Inflammatory macrophage treated with lipopolysaccharide for 4 hours (primary cell): Measurements from ENCODE around the gene BGN.

Experiments used
- DNase-seq: peaks from one replicate; pipeline ENCODE4 v3.0.0-alpha.2; 2020

The BGN gene

DNA sequence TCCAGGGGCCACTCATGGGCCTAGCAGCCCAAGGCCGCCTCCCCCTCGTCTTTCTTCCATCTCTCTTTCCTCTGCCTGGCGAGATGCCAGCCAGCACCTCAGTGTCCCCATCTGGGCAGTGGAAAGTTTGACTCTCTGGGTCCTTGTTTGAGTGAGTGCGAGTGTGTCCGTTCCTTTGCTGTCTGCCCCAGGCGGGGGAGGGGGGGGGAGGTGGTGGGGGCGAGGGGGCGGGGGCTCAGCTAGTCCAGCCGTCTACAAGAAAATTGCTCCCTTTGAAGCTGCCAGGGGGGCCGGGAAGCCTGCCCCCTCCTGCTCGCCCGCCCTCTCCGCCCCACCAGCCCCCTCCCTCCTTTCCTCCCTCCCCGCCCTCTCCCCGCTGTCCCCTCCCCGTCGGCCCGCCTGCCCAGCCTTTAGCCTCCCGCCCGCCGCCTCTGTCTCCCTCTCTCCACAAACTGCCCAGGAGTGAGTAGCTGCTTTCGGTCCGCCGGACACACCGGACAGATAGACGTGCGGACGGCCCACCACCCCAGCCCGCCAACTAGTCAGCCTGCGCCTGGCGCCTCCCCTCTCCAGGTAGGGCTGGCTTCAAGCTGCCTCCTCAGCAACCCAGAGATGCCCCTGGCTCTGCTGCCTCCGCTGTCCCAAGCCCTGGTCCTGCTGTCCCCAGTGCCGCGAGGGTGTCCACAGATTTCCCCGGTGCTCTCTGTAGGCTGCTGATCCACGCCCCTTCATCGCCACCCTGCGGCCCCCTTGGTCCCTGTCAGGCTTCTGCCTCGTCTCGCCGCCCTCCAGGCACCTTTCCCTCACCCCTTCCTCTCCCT, at the start of gene BGN:
TSS of gene BGN (plus strand) at position 440 of the 821 bp plus-strand sequence. CDS start 9,652 bp downstream, outside the sequence.
- no peak for DNase-seq

- DNase-seq, result no peak
Observed at GRCh38 chrX:153445106-153445855, 49.5 kb upstream of the BGN start.

DNA sequence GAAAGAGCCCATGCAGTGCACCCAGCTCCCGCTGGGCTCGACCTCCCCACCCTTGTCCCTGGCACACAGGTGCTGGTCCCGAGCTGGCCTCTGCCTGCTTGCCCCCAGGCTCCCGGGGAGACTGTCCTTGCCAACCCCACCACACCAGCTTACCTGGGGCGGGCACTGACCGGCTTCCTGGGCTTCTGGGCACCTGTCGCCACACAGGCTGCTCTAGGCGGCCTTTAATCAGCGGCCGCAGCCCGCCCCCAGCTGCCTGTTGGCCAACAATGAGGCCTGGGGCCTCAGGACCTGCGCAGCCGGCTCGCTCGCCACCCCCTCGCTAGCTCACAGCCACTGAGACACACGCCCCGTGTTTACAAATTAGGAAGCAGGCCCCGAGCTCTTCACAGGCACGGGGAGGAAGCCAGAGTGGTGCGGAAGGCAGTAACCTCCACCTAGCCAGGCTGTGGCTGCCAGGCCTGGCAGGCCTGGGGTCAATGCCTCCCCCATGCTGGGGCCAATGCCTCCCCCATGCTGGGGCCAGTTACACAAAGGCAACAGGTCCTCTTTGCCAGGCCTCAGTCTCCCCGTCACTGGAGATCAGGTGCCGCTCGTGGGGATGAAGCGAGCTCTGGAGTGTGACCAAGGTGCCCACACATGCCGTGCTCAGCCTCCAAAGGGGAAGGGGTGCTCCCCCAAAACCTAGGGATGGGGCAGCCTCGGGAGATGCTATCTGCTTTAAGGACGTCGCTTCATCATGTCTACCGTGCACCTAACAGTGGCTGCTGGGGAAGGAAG, 48.7 kb upstream of the BGN start, which contains the start of gene TREX2:
TSS of gene TREX2 (minus strand) at position 201 of the 780 bp plus-strand sequence. CDS start 626 bp downstream, outside the sequence.
- no peak for DNase-seq

DNA sequence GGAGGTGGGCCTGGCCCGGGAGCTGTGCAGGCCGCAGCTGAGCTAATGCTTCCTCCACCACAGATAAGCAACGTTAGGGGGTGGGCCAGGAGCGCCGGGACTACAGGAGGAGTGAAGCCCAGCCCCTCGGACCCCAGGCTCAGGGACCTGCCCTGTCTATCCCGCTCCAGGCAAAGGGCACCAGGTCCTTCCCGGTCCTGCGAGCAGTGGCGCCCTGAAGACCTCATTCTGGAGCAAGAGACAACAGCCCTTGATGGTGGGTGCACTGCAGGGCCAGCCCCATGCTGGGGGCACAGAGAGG, 48.2 kb upstream of the BGN start:
- DNase-seq, result no peak

DNA sequence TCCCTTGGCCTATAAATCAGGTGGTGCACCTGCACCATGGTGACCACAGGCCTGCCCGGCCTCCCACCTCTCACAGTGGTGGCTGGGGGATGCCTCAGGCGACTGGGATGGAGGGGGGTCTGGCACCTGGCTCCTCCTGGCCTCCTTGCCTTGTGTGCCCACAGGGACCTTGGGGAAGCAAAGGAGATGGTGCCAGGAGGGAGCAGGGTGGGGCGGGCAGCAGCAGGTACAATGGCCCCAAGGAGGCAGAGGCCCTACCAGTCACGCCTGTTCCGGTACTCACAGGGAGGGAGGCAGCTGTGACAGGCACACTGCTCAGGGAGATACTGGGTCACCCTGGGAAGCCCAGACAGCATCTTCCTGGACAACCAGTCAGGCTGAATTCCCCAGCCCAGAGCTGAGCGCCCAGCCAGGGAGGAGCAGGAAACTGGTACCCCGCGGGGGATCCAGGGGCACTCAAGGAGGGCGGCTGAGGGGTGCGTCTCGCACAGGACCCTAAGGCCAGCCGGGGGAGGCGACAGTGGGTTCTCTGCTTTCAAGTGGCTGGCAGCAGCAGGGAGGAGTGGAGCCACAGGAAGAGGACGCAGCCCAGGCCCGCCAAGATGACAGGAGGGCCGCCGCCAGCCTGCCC, 47.7 kb upstream of the BGN start:
- no peak for DNase-seq

- no peak for DNase-seq
Observed at GRCh38 chrX:153447581-153447960, 47.2 kb upstream of the BGN start.

DNA sequence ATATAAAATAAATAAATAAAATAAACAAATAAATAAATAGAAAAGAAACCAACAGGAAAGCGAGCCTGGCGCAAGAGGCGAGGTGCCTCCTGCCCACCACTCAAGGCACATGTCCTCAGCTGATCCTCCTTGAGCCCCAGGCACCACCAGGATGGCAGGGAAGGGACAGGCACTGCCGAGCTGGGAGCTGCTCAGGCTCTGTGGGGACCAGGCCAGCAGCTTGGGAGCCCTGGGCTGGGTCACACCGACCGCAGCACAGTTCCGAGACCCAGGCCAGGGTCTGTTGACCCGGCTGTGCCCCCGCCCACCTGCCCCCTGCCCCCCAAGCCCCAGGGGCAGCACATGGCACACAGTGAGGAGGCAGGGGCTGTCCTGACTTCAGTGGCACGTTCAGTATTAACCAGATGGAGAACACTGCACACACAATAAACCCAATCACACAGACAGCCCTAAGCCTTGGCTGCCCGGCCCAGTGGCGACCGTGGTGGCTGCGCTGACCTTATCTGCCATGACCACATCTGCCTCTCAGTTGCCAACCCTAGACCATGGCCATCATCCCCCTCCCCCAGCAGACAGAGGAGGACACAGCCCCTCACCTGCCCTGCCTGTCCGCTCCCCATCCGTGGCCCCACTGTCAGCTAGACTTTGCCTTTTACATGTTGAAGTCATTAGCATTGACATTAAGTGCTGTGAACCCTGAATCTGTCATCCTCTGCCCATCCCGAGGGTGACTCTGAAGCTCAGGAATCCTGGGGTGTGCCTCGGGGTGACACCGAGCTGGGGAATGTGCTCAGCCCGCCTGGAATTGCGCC, 46.0 kb upstream of the BGN start:
- DNase-seq, result no peak

DNA sequence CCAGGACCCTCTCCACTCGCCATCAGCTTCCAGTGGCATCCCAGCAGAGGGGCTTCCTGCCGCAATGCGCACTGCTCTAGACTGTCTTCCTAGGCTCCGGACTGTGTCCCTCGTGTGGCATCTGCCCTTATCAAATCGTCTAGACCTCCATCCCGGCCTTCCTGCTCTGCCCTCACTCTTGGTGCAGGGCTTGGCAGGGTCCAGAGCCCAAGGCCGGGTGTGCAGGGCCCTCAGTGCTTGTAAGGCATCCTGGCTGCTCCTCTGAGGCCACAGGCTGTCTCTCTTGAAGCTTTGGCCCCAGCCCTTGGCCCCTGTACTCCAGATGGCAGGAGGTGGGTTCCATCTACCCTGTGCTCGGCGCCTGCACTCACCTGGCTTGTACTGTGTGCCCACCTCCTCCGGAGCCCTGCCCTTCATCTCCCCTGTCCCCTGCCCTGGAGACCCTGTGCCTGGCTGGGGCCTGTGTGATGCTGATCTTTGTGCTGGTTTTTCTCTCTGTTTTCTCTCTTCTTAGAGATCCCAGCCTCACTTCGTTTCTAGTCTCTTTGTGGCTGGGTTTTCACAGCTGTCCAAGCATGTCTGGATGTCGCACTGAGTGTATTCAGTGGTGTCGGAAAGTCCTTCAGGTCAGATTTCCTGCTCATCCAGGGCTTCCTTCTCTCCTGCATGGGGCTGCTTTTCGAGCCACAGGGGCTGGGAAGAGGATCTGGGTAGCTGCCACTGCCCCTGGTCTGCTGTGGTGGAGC, 45.2 kb upstream of the BGN start:
- DNase-seq, result no peak

GRCh38 chrX:153450114-153450948, 44.4 kb upstream of the BGN start:
- DNase-seq, result no peak

DNA sequence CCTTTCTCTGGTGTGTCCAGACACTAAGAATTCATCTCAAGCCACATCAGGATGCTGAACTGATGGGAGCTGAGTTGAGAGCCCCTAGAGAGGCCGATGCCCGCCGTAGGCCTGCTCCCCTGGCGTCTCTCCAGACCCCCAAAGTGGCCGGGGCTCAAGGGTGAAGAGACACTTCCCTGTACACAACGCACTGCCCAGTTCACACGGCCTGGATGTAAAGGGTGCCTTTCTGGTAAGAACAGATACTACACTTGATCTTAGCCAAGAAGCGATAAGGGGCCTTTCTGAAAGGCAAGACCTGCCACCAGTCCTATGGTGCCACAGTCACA, 43.9 kb upstream of the BGN start:
- no peak for DNase-seq

GRCh38 chrX:153454901-153455550, 39.8 kb upstream of the BGN start:
- DNase-seq, result no peak

GRCh38 chrX:153455571-153455970, 39.2 kb upstream of the BGN start:
- no peak for DNase-seq

DNA sequence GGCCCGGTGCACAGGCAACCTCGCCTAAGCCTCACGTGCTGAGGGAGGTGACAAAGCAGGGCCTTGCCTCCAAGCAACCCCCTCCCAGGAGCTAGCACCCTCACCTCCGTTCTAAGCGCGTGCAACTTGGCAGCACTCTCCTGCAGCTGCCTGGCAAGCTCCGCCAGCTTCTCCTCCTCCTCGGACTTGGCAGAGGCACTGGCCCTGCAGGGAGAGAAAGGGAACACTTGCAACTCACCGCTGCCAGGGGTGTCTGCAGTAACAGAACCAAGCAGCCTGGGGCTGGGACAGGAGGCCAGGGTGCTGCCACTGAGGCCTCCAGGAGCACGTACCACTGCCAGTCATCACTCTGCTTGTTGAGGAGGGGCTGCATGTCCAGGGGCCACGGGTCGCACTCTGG, 38.6 kb upstream of the BGN start:
- no peak for DNase-seq

DNA sequence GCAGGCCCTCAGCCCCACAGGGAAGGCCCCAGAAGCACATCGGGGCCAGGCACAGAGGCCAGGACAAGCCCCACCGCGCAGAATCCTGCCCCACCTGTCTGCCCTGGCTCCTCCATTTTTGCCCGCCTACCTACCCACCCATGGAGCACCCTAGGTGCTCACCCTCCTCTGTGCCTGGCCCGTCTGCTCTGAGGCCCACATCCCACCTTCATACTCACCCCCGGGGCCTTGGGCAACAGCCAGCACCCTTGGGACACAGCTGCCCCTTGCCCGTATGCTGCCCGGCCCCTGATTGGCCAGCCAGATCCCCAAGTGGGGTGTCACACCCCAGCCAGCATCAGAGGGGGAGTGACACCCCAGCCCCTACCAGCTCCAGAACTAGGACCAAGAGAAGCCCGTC, 38.1 kb upstream of the BGN start:
- DNase-seq, result no peak

- DNase-seq, result no peak
Observed at GRCh38 chrX:153457136-153457825, 37.5 kb upstream of the BGN start.

DNA sequence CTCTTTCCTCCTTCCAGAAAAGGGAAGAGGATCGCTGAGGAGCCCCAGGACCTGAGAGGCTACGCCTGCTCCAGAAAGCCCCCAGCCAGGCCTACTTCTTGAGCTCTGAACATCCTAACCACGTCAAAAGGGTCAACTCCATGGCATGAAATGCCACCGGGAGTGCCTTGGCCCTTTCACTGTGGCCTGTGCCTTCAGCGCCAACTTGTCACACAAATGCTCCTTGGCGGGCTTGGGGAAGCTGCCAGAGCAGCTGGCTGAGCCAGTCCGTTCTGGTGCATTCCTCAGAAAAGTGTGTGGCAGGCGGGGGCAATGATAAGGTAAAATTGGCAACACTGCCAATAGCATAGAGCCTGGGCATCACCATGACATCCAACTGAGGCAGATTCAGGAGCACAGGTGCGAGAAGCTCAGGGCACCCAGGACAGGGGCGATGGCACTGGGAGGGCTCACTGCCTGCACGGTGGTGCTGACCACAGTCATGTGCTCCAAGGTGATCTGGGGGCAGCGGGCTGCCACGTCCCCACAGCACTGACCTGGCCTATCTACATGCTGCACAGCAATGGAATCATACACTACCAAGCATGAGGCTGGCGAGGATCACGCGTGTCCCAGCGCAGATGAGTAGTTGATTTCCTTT, 36.8 kb upstream of the BGN start:
- no peak for DNase-seq

- DNase-seq, result no peak
Observed at GRCh38 chrX:153458476-153458875, 36.3 kb upstream of the BGN start.

- DNase-seq, result no peak
Observed at GRCh38 chrX:153459986-153460385, 34.8 kb upstream of the BGN start.

GRCh38 chrX:153460826-153461225, 34.0 kb upstream of the BGN start:
- DNase-seq, result peak; percentile 36
